ENCODE data around the gene SPRR1A. TPM values are rescaled to one million over a fixed set of nuclear protein-coding genes. Genes with fewer than 3 reads are reported as not detected.
A peak's percentile ranks its signal among the peaks of the same experiment; 100 is the strongest.

SPRR1A gene
- total RNA-seq, 2 experiments from 2014 or later, result not detected

- no peaks in the 10 kb centered on the region for H3K36me3 Mint-ChIP-seq (ENCODE audit: low read depth)
- ChIA-PET POLR2A (interaction anchor here (0.9 kb wide), 1 partner anchor 8 kb away, joined by 3 read pairs; no protein-coding TSS in a partner anchor), CTCF (no interaction called here)
- peaks cover 5% of the 10 kb centered on the region for H3K27me3 Mint-ChIP-seq
- H3K4me3 Mint-ChIP-seq, result no peak overlapping the region
- ATAC-seq (no peak), DNase-seq (peak; percentile 11)
- no peaks in the 10 kb centered on the region for H3K9me3 Mint-ChIP-seq (ENCODE audit: low read depth)
- intact Hi-C loops (cut with DNase I, micrococcal nuclease), result no loop called here
- H3K27ac Mint-ChIP-seq, result no peak overlapping the region
- H3K4me1 Mint-ChIP-seq, result no peaks in the 10 kb centered on the region
These were observed 23.3 kb upstream of the SPRR1A start for GRCh38 chr1:152960452-152961044.

DNA sequence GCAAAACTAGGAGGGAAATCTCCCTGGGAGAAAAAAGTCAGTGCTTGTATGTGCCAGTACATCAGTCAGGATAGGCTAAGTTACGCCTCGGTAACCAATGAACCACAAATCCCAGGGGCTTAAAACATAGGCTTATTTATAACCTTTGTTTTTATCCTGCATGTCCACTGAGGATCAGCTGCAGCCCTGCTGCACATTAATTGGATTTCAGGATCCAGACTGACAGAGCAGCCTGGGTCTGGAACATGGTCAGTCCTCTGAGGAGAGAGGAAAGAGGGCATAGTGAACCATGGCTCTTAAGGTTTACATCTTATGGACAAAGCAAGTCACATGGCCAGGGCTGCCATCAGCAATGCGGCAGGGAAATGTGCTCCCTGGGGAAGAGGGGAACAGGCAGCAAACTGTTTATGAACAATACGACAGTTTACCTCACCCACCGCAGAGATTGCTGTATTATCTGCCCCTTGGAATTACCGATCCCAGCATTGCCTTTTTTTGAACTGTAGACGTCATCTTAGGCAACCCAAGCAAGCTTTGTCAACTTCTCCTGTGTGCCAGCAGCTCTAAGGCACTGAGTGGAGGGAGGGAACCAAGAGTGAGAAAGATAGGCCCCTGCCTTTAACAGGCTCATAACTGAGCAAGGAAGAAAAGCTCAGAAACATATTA is 22.5 kb upstream of the SPRR1A start:
- POLR2A ChIA-PET, result no interaction called here

DNA sequence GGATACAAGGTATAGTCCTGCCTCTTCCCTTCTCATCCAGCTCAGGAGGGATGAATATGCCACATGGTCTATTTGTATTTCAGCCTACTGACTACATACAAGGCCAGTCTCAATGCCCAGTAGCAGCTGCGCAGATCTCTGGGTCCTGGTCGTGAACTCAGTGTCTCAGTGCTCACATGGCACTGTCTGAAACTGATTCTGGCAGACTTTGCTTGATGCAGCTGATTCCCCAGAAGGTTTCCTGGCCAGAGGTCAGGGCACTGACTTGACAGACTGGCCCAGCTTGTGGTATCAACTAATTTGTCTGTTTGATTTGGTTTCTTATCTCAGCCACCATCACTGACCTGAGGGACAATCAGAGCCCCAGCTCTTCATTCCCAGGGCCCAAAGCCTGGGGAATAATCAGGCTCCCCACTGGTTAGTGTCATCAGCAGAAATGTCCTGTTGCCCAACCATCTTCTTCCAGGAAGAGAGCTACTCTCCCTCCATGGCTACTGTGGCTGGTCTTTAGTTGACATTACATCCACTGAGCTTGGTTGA is 20.9 kb upstream of the SPRR1A start:
- H3K27me3 Mint-ChIP-seq, result peaks cover 10% of the 10 kb centered on the region
- H3K4me1 Mint-ChIP-seq, result peaks cover 5% of the 10 kb centered on the region
- H3K27ac Mint-ChIP-seq, result no peak overlapping the region
- no peaks in the 10 kb centered on the region for H3K36me3 Mint-ChIP-seq (ENCODE audit: low read depth)
- intact Hi-C loops (cut with DNase I, micrococcal nuclease), result no loop called here
- CTCF ChIA-PET, result interaction anchor here (0.6 kb wide), 1 partner anchor 208 kb away, joined by 3 read pairs; no protein-coding TSS in a partner anchor
- no peak overlapping the region for H3K4me3 Mint-ChIP-seq
- H3K9me3 Mint-ChIP-seq (ENCODE audit: low read depth), result no peaks in the 10 kb centered on the region
- POLR2A ChIA-PET, result interaction anchor here (0.6 kb wide), 1 partner anchor 309 kb away, joined by 3 read pairs; no protein-coding TSS in a partner anchor
- DNase-seq (no peak), ATAC-seq (no peak)

More for the DNA sequence above, 22.5 kb upstream of the SPRR1A start:
- no peak overlapping the region for H3K4me3 Mint-ChIP-seq
- intact Hi-C loops (cut with DNase I, micrococcal nuclease), result no loop called here
- H3K27me3 Mint-ChIP-seq, result peaks cover 5% of the 10 kb centered on the region
- H3K9me3 Mint-ChIP-seq (ENCODE audit: low read depth), result no peaks in the 10 kb centered on the region
- no peaks in the 10 kb centered on the region for H3K36me3 Mint-ChIP-seq (ENCODE audit: low read depth)
- CTCF ChIA-PET, result no interaction called here
- ATAC-seq (no peak), DNase-seq (no peak)
- H3K4me1 Mint-ChIP-seq, result no peaks in the 10 kb centered on the region
- no peak overlapping the region for H3K27ac Mint-ChIP-seq

- CTCF ChIA-PET, result no interaction called here
- Mint-ChIP-seq H3K27ac (no peak overlapping the region), H3K36me3 (ENCODE audit: low read depth) (no peaks in the 10 kb centered on the region), H3K27me3 (peaks cover 12% of the 10 kb centered on the region), H3K4me1 (peaks cover 5% of the 10 kb centered on the region), H3K9me3 (ENCODE audit: low read depth) (no peaks in the 10 kb centered on the region), H3K4me3 (no peak overlapping the region)
- POLR2A ChIA-PET, result no interaction called here
- intact Hi-C loops (cut with DNase I, micrococcal nuclease), result no loop called here
- ATAC-seq, result no peak
- no peak for DNase-seq
These were observed 19.3 kb upstream of the SPRR1A start for GRCh38 chr1:152964536-152964935.

DNA sequence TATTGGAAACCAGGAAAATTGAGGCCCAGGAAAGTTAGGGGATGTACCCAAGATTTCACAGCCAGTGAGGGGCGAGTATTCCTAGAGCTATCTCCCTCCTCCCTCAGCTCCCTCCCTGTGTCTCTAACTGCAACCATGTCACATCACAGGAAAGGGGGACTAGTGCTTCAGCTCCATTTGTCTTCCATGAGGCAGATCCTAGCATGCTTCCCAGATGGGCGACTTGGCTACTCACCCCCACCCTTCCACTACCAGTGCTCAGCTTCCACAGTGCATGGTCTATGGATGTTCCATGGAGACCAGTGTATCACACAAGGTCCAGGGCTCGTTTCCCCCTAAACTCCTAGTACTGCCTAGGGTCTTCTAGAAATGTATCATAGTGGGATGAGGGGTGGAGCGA is 18.0 kb upstream of the SPRR1A start:
- ATAC-seq (no peak), DNase-seq (no peak)
- H3K36me3 Mint-ChIP-seq (ENCODE audit: low read depth), result no peaks in the 10 kb centered on the region
- ChIA-PET CTCF (no interaction called here), POLR2A (no interaction called here)
- peaks cover 5% of the 10 kb centered on the region for H3K4me1 Mint-ChIP-seq
- intact Hi-C loops (cut with DNase I, micrococcal nuclease), result no loop called here
- no peak overlapping the region for H3K27ac Mint-ChIP-seq
- H3K9me3 Mint-ChIP-seq (ENCODE audit: low read depth), result no peaks in the 10 kb centered on the region
- no peak overlapping the region for H3K4me3 Mint-ChIP-seq
- H3K27me3 Mint-ChIP-seq, result peaks cover 14% of the 10 kb centered on the region

GRCh38 chr1:152967201-152967600 is 16.7 kb upstream of the SPRR1A start:
- peak; percentile 74 for ATAC-seq
- Mint-ChIP-seq H3K27ac (no peak overlapping the region), H3K36me3 (ENCODE audit: low read depth) (no peaks in the 10 kb centered on the region), H3K4me3 (no peak overlapping the region), H3K4me1 (peaks cover 5% of the 10 kb centered on the region), H3K9me3 (ENCODE audit: low read depth) (no peaks in the 10 kb centered on the region), H3K27me3 (peaks cover 14% of the 10 kb centered on the region)
- ChIA-PET POLR2A (no interaction called here), CTCF (interaction anchor here (0.7 kb wide), 1 partner anchor 470 kb away, joined by 3 read pairs; no protein-coding TSS in a partner anchor)
- DNase-seq, result peak; percentile 24
- intact Hi-C loops (cut with DNase I, micrococcal nuclease), result no loop called here

DNA sequence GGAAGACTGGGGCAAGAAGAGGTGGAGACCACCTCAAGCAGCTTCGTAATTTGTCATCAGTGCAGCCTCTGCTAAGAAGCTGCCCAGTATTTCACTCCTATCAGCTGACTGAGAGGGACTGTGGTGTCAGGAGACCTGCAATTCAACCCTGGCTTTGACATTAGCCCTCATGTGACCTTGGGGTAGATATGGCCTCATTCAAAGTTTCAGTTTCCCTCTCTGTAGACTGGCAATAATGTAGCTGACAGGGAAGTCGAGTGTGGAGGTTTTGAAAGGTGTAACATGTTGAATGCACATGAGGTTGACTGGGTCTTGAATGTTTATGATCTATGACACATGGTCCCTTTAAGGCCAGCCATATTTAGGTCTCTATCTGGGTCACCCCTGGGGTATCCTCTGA is 15.6 kb upstream of the SPRR1A start:
- Mint-ChIP-seq H3K4me1 (peaks cover 5% of the 10 kb centered on the region), H3K4me3 (no peak overlapping the region), H3K36me3 (ENCODE audit: low read depth) (no peaks in the 10 kb centered on the region), H3K27ac (no peak overlapping the region), H3K27me3 (peaks cover 18% of the 10 kb centered on the region), H3K9me3 (ENCODE audit: low read depth) (no peaks in the 10 kb centered on the region)
- no peak for DNase-seq
- intact Hi-C loops (cut with DNase I, micrococcal nuclease), result no loop called here
- ATAC-seq, result no peak
- ChIA-PET POLR2A (interaction anchor here (0.8 kb wide), 1 partner anchor 8 kb away, joined by 3 read pairs; no protein-coding TSS in a partner anchor), CTCF (interaction anchor here (1.2 kb wide), 1 partner anchor 29 kb away, joined by 3 read pairs; no protein-coding TSS in a partner anchor)

- Mint-ChIP-seq H3K27me3 (peaks cover 18% of the 10 kb centered on the region), H3K36me3 (ENCODE audit: low read depth) (no peaks in the 10 kb centered on the region), H3K9me3 (ENCODE audit: low read depth) (no peaks in the 10 kb centered on the region), H3K4me3 (no peak overlapping the region), H3K27ac (no peak overlapping the region), H3K4me1 (peaks cover 5% of the 10 kb centered on the region)
- ChIA-PET POLR2A (interaction anchor here (0.8 kb wide), 1 partner anchor 9 kb away, joined by 3 read pairs; no protein-coding TSS in a partner anchor), CTCF (interaction anchor here (1.2 kb wide), 1 partner anchor 28 kb away, joined by 3 read pairs; no protein-coding TSS in a partner anchor)
- intact Hi-C loops (cut with DNase I, micrococcal nuclease), result no loop called here
- ATAC-seq (no peak), DNase-seq (no peak)
These were observed 14.8 kb upstream of the SPRR1A start for GRCh38 chr1:152969036-152969435.

DNA sequence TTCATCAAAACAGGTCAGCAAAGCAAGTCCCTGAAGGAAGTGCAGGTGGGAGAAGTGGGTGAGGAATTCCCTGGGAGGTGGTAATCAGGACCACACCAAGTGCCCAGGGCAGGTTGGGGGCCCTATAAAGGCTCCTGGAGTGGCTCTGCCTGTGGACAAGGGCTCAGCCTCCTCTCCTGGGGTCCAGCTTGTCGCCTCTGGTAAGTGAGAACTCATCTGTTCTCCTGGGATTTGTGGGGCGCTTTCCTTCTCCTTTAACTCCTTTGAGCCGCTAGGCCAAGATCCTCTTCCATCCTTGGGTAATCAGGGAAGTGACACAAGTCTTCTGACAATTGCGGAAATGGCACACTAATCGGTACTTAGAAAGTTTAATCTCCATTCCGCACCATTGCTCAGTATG is 13.4 kb upstream of the SPRR1A start, which contains the start of gene SPRR4:
Gene SPRR4, plus strand, starts transcription at position 154 of the 400 bp plus-strand sequence. CDS start 1,243 bp downstream, outside the sequence.
- Mint-ChIP-seq H3K27me3 (peaks cover 15% of the 10 kb centered on the region), H3K4me3 (no peak within 1 kb of the TSS), H3K36me3 (ENCODE audit: low read depth) (no peaks in the 10 kb centered on the region), H3K4me1 (peaks cover 5% of the 10 kb centered on the region), H3K27ac (no peak within 1 kb of the TSS), H3K9me3 (ENCODE audit: low read depth) (no peaks in the 10 kb centered on the region)
- ChIA-PET CTCF (no interaction called here), POLR2A (no interaction called here)
- DNase-seq, result no peak
- ATAC-seq, result no peak
- intact Hi-C loops (cut with DNase I, micrococcal nuclease), result no loop called here

DNA sequence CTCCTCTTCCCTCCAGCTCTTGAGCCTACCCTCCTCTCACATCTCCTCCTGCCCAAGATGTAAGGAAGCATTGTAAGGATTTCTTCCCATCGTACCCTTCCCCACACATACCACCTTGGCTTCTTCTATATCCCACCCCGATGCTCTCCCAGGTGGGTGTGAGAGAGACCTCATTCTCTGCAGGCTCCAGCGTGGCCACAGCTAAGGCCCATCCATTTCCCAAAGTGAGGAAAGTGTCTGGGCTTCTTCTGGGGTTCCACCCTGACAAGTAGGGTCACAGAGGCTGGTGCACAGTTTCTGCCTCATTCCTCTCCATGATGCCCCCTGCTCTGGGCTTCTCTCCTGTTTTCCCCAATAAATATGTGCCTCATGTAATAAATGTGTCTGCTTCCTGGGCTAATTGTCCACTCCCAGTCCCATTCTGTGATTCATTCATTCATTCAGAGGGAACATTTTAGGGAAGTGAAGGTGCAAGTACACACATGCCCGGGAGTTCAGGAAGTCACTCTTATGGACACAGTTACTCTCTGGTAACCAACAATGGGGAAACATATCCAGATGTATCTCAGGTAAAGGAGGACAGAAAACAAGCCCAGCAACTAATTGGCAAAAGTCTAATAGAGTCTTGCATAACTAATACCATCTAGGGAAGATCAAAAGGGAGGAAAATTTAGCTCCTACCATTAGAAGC is 11.5 kb upstream of the SPRR1A start:
- H3K9me3 Mint-ChIP-seq (ENCODE audit: low read depth), result no peaks in the 10 kb centered on the region
- DNase-seq (no peak), ATAC-seq (no peak)
- H3K4me1 Mint-ChIP-seq, result no peaks in the 10 kb centered on the region
- H3K36me3 Mint-ChIP-seq (ENCODE audit: low read depth), result no peaks in the 10 kb centered on the region
- ChIA-PET POLR2A (no interaction called here), CTCF (interaction anchor here (0.6 kb wide), 1 partner anchor 17 kb away, joined by 3 read pairs; no protein-coding TSS in a partner anchor)
- intact Hi-C loops (cut with DNase I, micrococcal nuclease), result no loop called here
- H3K27ac Mint-ChIP-seq, result no peak overlapping the region
- peaks cover 14% of the 10 kb centered on the region for H3K27me3 Mint-ChIP-seq
- no peak overlapping the region for H3K4me3 Mint-ChIP-seq

GRCh38 chr1:152976688-152977087 is 7.2 kb upstream of the SPRR1A start:
- Mint-ChIP-seq H3K27me3 (peaks cover 28% of the 10 kb centered on the region), H3K27ac (no peak overlapping the region), H3K9me3 (ENCODE audit: low read depth) (no peaks in the 10 kb centered on the region), H3K36me3 (ENCODE audit: low read depth) (no peaks in the 10 kb centered on the region), H3K4me3 (no peak overlapping the region), H3K4me1 (no peaks in the 10 kb centered on the region)
- intact Hi-C loops (cut with DNase I, micrococcal nuclease), result no loop called here
- no peak for DNase-seq
- ChIA-PET POLR2A (no interaction called here), CTCF (no interaction called here)
- no peak for ATAC-seq
